HCEC 1CT (cell line): ENCODE data around the gene KCNJ12.
"Not testable (repeated sequence)": the region's sequence is repeated elsewhere in the genome, so short reads cannot be mapped to it uniquely, and the experiment has no call there.

Experiments used
- DNase-seq: peaks from one replicate; pipeline ENCODE4 v3.0.0-alpha.2; 2017

Gene KCNJ12

DNA sequence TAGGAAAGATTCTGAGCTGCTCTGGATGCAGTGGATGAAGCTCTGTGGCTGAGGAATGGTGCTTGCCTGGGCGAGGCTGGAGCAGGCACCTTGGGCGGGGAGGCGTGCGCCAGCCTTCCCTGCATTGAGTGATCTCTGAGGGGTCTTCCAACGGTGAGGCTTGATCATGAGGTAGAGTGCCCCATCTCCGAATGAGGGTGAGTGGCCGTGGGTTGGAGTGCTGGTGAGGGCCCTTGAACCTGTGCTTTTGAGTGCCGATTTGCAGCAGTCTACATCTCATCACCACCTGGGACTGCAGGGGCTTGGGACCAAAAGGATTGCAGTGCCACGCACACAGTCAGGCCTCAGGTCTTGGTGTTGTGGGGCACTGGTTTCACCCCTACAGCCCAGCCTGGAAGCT is 34.2 kb downstream of the KCNJ12 start:
- not testable (repeated sequence) for DNase-seq

GRCh38 chr17:21410906-21411678 is 34.9 kb downstream of the KCNJ12 start:
- DNase-seq: not testable (repeated sequence)

DNA sequence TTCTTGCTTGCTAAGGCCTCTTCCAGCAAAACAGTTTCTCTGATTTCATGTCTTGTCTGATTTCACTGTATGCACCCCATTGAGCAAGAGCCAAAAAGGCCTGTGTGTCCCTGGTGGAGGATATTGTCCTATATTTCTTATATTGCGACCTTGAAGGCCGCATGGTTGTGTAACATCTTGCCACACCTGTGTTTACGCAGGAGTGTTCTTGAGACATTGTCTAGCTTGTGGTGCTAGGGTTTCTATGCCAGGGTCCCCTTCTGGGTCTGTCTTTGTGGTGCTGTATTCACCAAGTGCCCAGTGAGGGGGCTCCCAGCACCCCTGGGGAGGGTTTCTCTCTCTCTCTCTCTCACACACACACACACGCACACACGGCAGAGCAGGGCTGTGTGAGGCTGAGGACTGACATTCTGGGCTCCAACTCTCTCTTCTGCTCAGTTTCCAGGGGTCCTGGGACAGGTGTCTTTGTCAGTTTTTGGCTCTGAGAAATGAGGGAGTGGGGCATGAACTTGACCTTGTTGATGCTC is 35.6 kb downstream of the KCNJ12 start:
- DNase-seq: not testable (repeated sequence)

- not testable (repeated sequence) for DNase-seq
Observed at GRCh38 chr17:21412207-21412681, 36.1 kb downstream of the KCNJ12 start.

- DNase-seq: not testable (repeated sequence)
Observed at GRCh38 chr17:21413570-21414279, 37.6 kb downstream of the KCNJ12 start.

GRCh38 chr17:21414616-21415015 is 38.5 kb downstream of the KCNJ12 start:
- not testable (repeated sequence) for DNase-seq

DNA sequence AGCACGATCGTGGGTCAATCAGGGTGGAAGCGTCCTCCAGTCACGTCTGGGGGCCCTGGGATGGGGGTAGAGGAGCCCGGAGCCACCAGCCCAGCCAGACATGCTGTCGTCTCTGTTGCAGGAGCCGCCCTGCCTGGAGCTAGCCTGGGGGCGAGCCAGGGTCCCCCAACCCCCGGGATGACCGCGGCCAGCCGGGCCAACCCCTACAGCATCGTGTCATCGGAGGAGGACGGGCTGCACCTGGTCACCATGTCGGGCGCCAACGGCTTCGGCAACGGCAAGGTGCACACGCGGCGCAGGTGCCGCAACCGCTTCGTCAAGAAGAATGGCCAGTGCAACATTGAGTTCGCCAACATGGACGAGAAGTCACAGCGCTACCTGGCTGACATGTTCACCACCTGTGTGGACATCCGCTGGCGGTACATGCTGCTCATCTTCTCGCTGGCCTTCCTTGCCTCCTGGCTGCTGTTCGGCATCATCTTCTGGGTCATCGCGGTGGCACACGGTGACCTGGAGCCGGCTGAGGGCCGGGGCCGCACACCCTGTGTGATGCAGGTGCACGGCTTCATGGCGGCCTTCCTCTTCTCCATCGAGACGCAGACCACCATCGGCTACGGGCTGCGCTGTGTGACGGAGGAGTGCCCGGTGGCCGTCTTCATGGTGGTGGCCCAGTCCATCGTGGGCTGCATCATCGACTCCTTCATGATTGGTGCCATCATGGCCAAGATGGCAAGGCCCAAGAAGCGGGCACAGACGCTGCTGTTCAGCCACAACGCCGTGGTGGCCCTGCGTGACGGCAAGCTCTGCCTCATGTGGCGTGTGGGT is 39.2 kb downstream of the KCNJ12 start:
- DNase-seq: not testable (repeated sequence)

- DNase-seq: not testable (repeated sequence)
Observed at GRCh38 chr17:21416471-21416981, 40.4 kb downstream of the KCNJ12 start.

- not testable (repeated sequence) for DNase-seq
Observed at GRCh38 chr17:21417349-21417748, 41.2 kb downstream of the KCNJ12 start.

GRCh38 chr17:21417921-21418320 is 41.8 kb downstream of the KCNJ12 start:
- no peak for DNase-seq

- DNase-seq: no peak
Observed at GRCh38 chr17:21418446-21419298, 42.5 kb downstream of the KCNJ12 start.

GRCh38 chr17:21419299-21420239 is 43.4 kb downstream of the KCNJ12 start:
- DNase-seq: no peak

DNA sequence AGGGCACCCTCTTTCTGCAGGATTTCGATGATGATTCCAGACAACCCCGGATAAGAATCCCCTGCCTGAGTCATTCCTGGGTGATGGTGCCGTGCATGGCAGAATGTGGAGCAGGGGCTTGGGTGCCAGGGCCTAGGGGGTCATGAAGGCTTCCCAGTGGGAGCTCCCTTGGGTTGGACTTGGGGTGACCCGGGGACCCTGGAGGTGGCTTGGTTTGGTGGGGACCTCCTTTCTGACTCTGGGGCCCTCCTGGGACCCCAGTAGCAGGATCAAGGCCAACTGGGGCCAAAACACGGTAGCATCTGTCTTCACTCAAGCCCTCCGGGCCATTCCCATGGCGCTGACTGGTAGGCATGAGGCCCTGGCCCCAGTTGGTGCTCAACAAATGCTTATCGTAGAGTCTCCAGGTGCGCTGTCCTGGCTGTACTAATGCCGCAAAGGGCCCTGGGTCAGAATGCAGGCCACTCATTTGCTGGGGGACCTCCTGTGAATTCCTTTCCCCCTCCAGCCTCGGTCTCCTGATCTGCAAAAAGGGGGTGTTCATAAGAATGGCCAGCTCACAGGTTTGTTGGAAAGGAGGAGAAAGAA is 44.4 kb downstream of the KCNJ12 start:
- not testable (repeated sequence) for DNase-seq

DNA sequence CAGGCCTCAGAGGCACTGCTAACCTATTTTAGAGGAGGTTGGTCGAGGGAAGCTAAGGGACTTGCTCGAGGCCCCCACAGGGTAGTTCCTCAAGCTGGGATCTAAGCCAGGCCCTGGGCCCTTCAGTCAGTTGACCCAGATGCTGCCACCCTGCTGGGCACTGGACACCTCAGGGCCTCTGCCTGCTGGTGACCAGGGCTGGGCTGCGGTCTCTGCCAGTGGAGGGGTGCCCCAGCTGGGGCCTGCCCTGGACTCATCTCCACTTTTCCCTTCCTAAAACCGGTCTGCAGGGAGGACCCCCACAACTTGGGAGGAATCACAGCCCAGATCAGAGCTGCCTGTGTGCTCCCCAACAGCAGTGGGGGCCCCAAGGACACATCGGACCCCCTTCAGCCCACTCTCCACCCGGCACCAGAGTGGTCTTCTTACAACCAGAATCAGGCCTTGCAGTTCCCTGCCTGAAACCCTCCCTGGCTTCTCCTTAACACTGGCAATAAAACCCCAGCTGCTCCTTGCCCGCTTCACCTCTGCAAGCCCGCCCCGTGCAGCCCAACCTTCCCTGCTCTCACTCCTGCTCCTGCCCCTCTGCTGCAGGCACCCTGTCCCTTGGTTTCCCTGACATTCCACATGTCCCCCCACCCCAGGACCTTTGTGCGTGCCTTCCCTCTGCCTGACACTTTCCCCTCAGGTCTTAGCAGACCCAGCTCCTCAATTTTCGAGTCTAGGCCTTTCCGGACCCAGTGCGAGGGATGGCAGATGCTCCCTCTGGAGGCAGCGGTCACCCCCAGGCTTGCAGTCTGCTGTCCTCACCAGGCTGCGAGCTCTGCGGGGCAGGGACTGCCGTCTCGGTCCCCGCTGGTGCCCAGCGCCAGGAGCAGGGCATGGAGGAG is 45.5 kb downstream of the KCNJ12 start:
- not testable (repeated sequence) for DNase-seq

GRCh38 chr17:21422311-21423189 is 46.4 kb downstream of the KCNJ12 start:
- DNase-seq: not testable (repeated sequence)

DNA sequence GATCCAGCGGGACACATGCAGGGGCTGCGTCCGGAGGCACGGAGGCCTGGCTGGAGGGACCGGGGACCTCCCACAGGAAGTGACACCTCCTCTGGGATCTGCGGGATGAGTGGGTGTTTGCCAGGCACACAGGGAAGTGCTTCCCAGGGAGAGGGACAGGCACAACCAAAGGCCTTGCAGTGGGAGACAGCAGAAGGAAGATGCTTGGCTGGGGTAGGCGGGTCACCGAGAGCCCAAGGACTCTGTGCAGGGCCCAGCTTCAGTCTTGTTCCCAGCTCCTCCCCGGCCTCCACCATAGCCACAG is 47.0 kb downstream of the KCNJ12 start:
- not testable (repeated sequence) for DNase-seq

DNA sequence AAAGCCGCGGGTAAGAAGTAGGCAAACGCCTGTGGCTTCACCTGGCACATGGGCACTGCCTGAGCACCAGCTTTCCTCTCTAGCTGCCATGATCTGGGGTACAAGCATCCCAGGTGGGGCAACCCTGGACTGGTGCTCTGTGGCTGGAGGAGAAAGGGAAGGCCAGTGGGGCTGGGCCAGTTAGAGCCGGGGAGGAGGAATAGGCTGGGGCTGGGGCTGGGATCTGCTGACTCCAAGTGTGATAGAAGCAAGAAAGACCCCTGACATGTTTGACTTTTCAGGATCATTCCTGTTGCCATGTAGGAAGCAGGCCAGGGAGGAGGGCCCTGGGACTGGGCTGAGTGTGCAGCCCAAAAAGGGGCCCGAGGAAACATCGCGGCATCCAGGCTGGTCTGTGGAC is 48.5 kb downstream of the KCNJ12 start:
- not testable (repeated sequence) for DNase-seq

DNA sequence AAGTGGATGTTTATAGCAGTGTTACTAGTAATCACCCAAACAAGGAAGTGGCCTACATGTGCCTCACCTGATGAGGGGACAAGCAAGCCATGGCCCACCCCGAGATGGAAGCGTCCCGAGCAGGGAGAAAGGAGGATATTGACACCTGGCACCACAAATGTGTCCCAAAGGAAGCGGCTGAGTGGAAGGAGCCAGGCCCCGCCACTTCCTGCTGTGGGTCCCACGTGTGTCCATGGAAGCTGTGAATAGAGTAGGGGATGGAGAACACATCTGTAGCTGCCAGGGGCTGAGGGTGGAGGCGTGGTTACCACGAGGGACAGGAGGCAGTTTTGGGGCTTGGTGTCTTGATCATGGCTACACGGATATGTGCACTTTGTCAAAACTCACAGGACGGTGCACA is 49.2 kb downstream of the KCNJ12 start:
- no peak for DNase-seq
